ENCODE results near the gene MRPL17.
"Not testable (repeated sequence)": the region's sequence is repeated elsewhere in the genome, so short reads cannot be mapped to it uniquely, and the experiment has no call there.

The MRPL17 gene

GRCh38 chr11:6682936-6683861 lies at the start of gene MRPL17:
MRPL17 (minus strand) TSS chr11:6683340; CDS start chr11:6683296, 44 bp downstream.
- peak; percentile 99 for DNase-seq

GRCh38 chr11:6727971-6728760 lies 45.0 kb upstream of the MRPL17 start:
- no peak for DNase-seq

GRCh38 chr11:6725386-6725896 lies 42.3 kb upstream of the MRPL17 start:
- no peak for DNase-seq

- DNase-seq = no peak
Measured at GRCh38 chr11:6724013-6724412, 40.9 kb upstream of the MRPL17 start.

- DNase-seq = no peak
Measured at GRCh38 chr11:6721343-6721742, 38.2 kb upstream of the MRPL17 start.

- DNase-seq = no peak
Measured at GRCh38 chr11:6719576-6719975, 36.4 kb upstream of the MRPL17 start.

GRCh38 chr11:6717426-6717825 lies 34.3 kb upstream of the MRPL17 start:
- no peak for DNase-seq

GRCh38 chr11:6711552-6711951 lies 28.4 kb upstream of the MRPL17 start:
- peak; percentile 20 to 48 for DNase-seq

- no peak for DNase-seq
Measured at GRCh38 chr11:6708876-6709275, 25.7 kb upstream of the MRPL17 start.

GRCh38 chr11:6705905-6706535 lies 22.9 kb upstream of the MRPL17 start:
- DNase-seq = peak; percentile 35 to 49

GRCh38 chr11:6703247-6704063 lies 20.3 kb upstream of the MRPL17 start:
- DNase-seq = peak; percentile 20 to 42

- not testable (repeated sequence) for DNase-seq
Measured at GRCh38 chr11:6701955-6702354, 18.8 kb upstream of the MRPL17 start.

GRCh38 chr11:6695377-6695776 lies 12.2 kb upstream of the MRPL17 start:
- DNase-seq = peak in 1 of 2 donors; percentile 41

- no peak for DNase-seq
Measured at GRCh38 chr11:6694229-6694535, 11.0 kb upstream of the MRPL17 start.

- peak; percentile 55 to 58 for DNase-seq
Measured at GRCh38 chr11:6693342-6694228, 10.4 kb upstream of the MRPL17 start.

GRCh38 chr11:6692128-6692527 lies 9.0 kb upstream of the MRPL17 start:
- no peak for DNase-seq

- DNase-seq = not testable (repeated sequence)
Measured at GRCh38 chr11:6690431-6691132, 7.4 kb upstream of the MRPL17 start.

GRCh38 chr11:6687876-6688275 lies 4.7 kb upstream of the MRPL17 start:
- no peak for DNase-seq

GRCh38 chr11:6686006-6686405 lies 2.9 kb upstream of the MRPL17 start:
- no peak for DNase-seq

- not testable (repeated sequence) for DNase-seq
Measured at GRCh38 chr11:6684068-6684467, 928 bp upstream of the MRPL17 start.

GRCh38 chr11:6682591-6682935 lies 577 bp downstream of the MRPL17 start:
- DNase-seq = no peak

Measured in activated CD4-positive, alpha-beta T cell treated with anti-CD3 and anti-CD28 coated beads for 4 hours (primary cell).